Left lobe of liver (tissue), 2 donors: Measurements from ENCODE around the gene TBX15. TPM values are rescaled to one million over a fixed set of nuclear protein-coding genes. Genes with fewer than 3 reads are reported as not detected.
A peak's percentile ranks its signal among the peaks of the same experiment; 100 is the strongest.

Experiments used
- ATAC-seq: fragments of 200-7000 bp; cut with Tn5 transposase; one replicate; pipeline ENCODE4 v1.9.1; 2020; ENCODE audit warnings: mild to moderate bottlenecking, moderate library complexity
- DNase-seq: peaks from one replicate; pipeline ENCODE4 v3.0.0-alpha.2; 2020; ENCODE audit warnings: low spot score
- total RNA-seq: library from RNA; stranded (reverse); gene quantifications from one replicate; pipeline ENCODE4 v1.2.1, GENCODE V29; 2021
- donor health status: DM: no; HTN: no; CAD: no; lungs with moderate emphysema.
- donor health status: DM: no; HTN: yes; CAD: no.

TBX15 gene
- total RNA-seq, 1 donor from 2014 or later = 15.0 TPM

GRCh38 chr1:118900643-118901440, 87.3 kb downstream of the TBX15 start:
- no peak for ATAC-seq

DNA sequence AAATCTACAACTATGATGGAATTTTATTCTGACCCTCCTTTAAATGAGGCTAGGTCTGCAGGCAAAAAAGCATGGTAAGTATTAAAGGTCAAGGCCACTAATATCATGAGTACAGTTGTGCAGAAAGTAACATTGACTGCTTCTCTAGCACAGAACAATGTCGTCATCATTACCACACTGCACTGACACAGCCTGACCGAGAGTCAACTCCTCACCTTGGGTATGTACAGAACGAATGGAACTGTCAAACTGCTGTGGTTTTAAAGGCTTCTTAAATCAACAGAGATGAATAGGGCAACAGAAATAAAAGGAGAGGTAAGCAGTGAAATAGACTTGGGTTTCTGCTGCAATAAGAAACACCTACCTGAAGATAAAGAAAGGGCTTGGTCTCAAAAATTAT, 88.8 kb downstream of the TBX15 start:
- DNase-seq = no peak

More at GRCh38 chr1:118900643-118901440, 87.3 kb downstream of the TBX15 start:
- no peak for DNase-seq

DNA sequence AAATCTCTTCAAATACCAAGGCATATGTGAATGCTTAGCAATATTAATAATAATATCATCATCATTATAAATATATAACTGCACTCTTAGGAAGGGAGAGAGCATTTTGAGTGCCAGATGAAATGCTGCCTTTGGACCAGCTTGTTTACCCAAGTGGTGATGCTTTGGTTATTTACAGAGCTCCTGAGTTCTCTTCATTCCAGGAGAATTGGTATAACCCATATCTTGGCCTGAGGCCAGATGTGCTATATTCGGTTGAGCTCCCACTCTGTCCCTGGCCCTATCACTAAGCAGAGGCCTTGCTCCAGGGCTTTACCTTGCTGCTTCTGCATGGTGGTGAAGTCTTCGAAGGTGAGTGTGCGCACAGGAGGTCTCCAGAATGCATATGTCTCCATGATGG, 89.4 kb downstream of the TBX15 start:
- DNase-seq = no peak

More for the DNA sequence above, 88.8 kb downstream of the TBX15 start:
- ATAC-seq = peak; percentile 33

DNA sequence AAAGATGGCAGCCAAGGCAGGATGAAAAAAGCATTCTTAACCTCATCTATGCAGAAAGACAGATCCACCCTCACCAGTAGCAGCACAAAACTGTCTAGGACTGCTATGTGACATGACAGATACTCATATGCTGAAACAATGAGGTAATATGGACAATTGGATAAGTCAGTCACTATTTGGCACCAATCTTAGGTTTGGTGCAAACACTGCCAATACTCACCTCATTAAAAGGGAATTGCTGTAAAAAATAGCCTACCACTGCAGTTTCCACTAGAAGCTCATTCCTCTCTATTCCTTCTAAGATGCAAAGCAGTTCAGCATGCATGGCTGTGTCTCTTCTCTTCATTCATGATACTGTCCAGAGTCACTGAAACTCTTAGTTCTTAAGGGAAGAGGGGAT, 91.7 kb downstream of the TBX15 start:
- DNase-seq (no peak), ATAC-seq (no peak)

More for the DNA sequence above, 89.4 kb downstream of the TBX15 start:
- peak; percentile 28 for ATAC-seq

DNA sequence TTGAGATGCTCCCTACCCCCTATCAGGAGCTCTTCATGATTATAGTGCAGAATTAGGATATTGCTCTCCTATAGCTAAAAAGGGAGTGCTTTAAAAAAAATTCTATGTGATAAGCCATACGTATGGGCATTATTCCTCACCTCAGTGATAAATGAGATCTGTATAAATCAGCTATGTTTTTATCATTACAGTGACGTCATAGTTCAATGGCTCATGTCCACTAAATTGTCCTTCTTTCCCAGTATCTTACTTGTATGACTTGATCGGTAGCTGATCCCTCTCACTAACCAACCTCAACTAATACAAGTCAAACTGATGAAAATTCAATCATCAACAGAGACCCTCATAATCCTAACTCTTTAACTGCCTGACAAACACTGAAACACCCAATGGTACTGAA, 93.3 kb downstream of the TBX15 start:
- no peak for DNase-seq

GRCh38 chr1:118890851-118891384, 97.2 kb downstream of the TBX15 start:
- DNase-seq = no peak
- no peak for ATAC-seq

More for the DNA sequence above, 93.3 kb downstream of the TBX15 start:
- ATAC-seq = no peak

DNA sequence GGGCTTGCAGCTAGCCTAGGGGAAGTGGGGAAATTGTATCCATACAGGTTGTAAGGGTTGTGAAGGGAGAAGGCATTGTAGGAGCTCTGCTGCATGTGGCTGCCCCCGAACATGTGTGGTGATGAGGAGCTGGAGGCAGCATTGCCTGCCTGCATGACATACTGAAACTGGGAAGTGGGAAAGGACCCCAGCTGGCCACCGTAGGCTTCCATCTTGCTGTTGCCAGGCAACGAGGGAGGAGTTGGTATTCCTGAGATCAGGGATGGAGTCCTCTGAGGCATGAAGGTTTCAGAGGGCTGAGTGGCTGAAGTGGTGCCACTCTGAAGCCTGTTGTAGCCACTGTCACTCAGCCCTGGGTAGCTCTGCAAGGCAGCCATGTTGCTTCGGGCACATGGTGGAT, 103.2 kb downstream of the TBX15 start:
- DNase-seq (no peak), ATAC-seq (no peak)

DNA sequence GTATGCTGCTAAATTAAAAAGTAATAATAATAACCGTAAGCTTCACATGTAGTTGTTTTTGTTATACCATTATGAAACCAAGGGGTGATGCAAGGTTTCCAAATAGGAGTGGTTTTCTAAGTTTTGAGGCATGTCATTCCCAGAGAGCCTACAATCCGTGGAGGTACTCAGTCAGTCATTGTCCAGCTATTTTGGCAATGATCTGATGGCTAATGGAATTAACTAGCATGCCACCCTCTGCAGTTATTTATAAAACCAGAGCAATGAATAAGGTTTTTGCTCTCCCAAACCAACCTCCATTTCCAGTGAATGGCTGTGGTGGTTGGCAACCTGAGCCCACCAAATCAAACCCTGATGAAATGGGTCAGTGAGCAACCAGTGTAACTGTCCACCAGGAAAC, 106.4 kb downstream of the TBX15 start:
- no peak for ATAC-seq
- DNase-seq = no peak

DNA sequence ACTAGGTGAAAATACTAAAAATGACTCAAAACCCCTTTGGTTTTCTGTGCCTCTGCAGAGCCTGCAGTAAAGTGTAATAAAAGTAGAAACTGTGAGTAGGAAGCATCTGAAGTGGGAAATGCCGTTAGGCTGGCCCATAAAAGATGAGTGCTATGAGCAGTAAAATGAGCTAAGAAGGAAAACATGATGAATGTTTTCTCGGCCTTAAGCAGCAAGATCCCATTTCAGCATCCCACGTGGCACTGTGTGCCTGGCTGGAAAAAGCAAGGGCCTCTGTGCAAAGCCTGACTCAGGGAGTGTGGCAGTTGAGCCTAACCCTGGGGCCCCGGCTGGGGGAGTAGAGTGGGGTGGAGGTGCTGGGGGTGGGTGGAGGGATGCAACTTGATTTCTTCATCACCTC, 109.5 kb downstream of the TBX15 start:
- DNase-seq (no peak), ATAC-seq (no peak)

DNA sequence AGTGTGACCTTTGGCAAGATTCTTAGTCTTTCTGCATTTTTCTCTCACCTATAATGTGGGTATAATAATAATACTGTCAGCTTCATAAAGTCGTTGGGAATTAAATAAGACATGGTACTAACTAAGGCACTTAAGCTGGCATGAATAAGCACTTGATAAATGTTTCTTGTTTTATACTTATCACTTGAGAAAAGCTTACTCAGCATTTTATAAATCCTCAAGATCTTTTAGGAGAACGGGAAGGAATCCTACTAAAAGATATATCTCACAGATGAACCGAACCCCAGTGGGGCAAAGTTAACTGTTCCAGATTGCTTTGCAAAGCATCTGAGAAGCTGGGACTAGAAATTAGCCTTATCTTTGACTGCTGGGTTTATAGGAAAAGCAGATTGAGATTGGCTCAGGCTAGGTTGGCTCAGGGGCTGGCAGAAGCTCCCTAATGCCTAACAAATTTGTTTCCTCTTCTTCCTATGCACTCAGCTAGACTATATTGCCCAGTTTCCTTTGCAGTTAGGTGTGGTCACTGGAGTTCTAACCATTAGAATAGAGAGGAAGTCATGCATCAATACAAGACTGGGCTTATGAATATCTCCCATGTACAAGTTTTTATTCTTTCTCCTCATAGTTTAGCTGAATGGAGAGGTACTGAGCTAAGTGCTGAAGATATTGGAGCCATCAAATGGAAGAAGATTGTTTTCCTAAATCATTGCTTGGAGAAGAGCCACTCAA, 110.3 kb downstream of the TBX15 start:
- ATAC-seq (no peak), DNase-seq (no peak)

DNA sequence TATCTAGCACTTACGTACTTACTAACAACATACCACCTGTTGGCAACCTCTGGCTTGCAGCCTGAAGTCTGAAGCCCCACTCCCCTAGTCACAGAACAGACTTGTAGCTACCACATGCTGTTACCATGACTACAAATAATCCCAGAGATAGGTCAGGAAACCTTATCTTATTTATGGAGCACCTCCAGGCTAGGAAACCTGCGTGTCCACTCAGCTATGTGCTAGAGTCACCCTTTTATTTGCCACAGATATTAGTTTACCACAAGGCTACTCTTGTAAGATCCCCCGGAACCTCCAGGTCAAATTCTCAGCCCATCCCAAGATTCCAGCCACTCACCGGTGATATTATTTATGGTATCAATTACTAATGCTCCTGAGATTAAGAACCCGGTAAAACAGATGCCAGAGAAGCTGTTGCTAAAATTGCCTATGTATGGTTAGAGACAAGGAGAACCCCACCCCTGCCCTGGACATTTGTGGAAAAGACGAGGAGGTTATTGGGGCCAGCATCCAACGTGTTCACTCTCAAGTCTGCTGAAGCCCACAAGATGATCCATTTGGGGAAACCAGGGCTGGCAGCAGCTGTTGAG, 116.5 kb downstream of the TBX15 start:
- DNase-seq (no peak), ATAC-seq (no peak)

DNA sequence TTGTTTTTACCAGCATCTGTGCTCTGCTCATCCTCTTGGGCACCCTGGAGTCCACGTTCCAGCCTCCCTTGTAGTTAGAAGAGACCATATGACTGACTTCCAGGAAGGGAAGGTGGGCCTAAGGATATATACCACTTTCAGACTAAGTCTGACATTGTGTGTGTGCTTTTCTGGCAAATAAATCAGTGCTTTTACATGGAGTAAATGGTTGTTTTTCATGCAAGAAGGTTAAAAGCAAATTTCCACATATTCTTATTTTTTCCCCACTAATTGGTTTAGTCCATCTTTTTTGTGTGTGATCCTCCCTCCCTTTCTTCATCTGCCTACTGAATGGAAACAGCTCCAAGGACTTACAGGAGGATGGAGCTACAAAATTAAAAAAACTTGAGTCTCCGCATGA, 119.8 kb downstream of the TBX15 start:
- ATAC-seq = no peak
- DNase-seq = no peak

- DNase-seq (no peak), ATAC-seq (no peak)
These were observed 121.8 kb downstream of the TBX15 start for GRCh38 chr1:118866330-118866729.

GRCh38 chr1:118863688-118864087, 124.5 kb downstream of the TBX15 start:
- DNase-seq = no peak
- no peak for ATAC-seq

GRCh38 chr1:118862755-118863154, 125.4 kb downstream of the TBX15 start:
- no peak for DNase-seq
- no peak for ATAC-seq

GRCh38 chr1:118861216-118861615, 126.9 kb downstream of the TBX15 start:
- no peak for DNase-seq
- no peak for ATAC-seq

GRCh38 chr1:118859999-118860398, 128.1 kb downstream of the TBX15 start:
- ATAC-seq (no peak), DNase-seq (no peak)

GRCh38 chr1:118846443-118846842, 141.7 kb downstream of the TBX15 start:
- ATAC-seq (no peak), DNase-seq (no peak)

GRCh38 chr1:118842452-118843201, 145.5 kb downstream of the TBX15 start:
- DNase-seq (no peak), ATAC-seq (no peak)

GRCh38 chr1:118841521-118841920, 146.6 kb downstream of the TBX15 start:
- DNase-seq (no peak), ATAC-seq (peak; percentile 48)
